Lower leg skin (tissue), 4 donors: ENCODE results near the gene ZNF679. TPM values are rescaled to one million over a fixed set of nuclear protein-coding genes. Genes with fewer than 3 reads are reported as not detected.
"Not testable (repeated sequence)": the region's sequence is repeated elsewhere in the genome, so short reads cannot be mapped to it uniquely, and the experiment has no call there.

Experiments
- DNase-seq, 2 donors: peaks; one replicate each; pipeline ENCODE4 v3.0.0-alpha.2; 2019; ENCODE audit warnings: low spot score in 2 of 2
- H3K4me3 ChIP-seq: fragments of 200-600 bp; sonication (generic); 2 replicates; pipeline ENCODE4 v1.5.1; 2017; ENCODE audit warnings: mild to moderate bottlenecking, low read depth; ENCODE audit not compliant: poor library complexity, severe bottlenecking
- CTCF ChIP-seq, 3 donors: fragments of 450-650 bp; IDR thresholded peaks; one replicate each; pipeline ENCODE4 v1.5.1; 2016; ENCODE audit warnings: antibody characterized with exemption in 3 of 3, mild to moderate bottlenecking in 3 of 3, moderate library complexity in 2 of 3
- POLR2A ChIP-seq, 2 donors: fragments of 450-650 bp; IDR thresholded peaks; one replicate each; pipeline ENCODE4 v1.6.1; 2016 to 2017; ENCODE audit warnings: antibody characterized with exemption in 2 of 2, mild to moderate bottlenecking in 1 of 2, moderate library complexity in 1 of 2
- WGBS, 2 donors: methylation state at CpG; one replicate each; pipeline ENCODE4 v1.1.5; 2018; 5-methylcytosine and 5-hydroxymethylcytosine counted together
- intact Hi-C: fragments of 100-400 bp; cut with DNase I; formaldehyde crosslinking; loops from one replicate; pipeline ENCODE4 v1.15.0; 2023; ENCODE audit warnings: low total_unique reads
- total RNA-seq, 4 donors: library from RNA; depleted of rRNA; stranded (reverse); fragments of >200 nt; gene quantifications; one replicate each; pipeline ENCODE4 v1.1.0, GENCODE V29; 2016

The ZNF679 gene
- total RNA-seq, 4 donors from 2014 or later, result not detected

DNA sequence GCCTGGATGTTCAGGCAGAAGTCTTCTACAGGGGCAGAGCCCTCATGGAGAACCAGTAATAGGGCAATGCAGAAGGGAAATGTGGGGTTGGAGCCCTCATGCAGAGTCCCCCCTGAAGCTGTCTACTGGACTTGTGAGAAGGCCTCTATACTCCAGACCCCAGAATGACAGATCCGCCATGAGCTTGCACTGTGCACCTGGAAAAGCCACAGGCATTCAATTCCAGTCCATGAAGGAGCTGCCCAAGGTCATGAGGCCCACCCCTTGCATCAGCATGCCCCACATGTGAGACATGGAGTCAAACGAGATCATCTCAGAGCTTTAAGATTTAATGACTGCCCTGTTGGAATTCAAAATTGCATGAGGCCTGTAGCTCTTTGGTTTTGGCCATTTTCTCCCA, 4.9 kb upstream of the ZNF679 start:
- no peak overlapping the region for H3K4me3 ChIP-seq
- no peak for TF ChIP-seq POLR2A (IDR thresholded peaks at IDR 0.05)
- TF ChIP-seq CTCF (IDR thresholded peaks at IDR 0.05), result no peak
- WGBS, 2 donors, result 44 to 48% methylated on average over 2 of the region's 2 CpGs
- intact Hi-C loops, result no loop called here
- DNase-seq, result no peak

- intact Hi-C loops, result no loop called here
- no peak for DNase-seq
- 75 to 88% methylated on average over 1 of the region's 1 CpG for WGBS, 2 donors
Observed at GRCh38 chr7:64266341-64266919, 38.2 kb downstream of the ZNF679 start.

GRCh38 chr7:64277630-64278029, 49.4 kb downstream of the ZNF679 start:
- 54 to 59% methylated on average over 2 of the region's 2 CpGs for WGBS, 2 donors
- TF ChIP-seq POLR2A (IDR thresholded peaks at IDR 0.05) (no peak), CTCF (IDR thresholded peaks at IDR 0.05) (no peak)
- intact Hi-C loops, result no loop called here
- H3K4me3 ChIP-seq, result no peak overlapping the region
- no peak for DNase-seq

More at GRCh38 chr7:64266341-64266919, 38.2 kb downstream of the ZNF679 start:
- TF ChIP-seq CTCF (IDR thresholded peaks at IDR 0.05) (no peak), POLR2A (IDR thresholded peaks at IDR 0.05) (no peak)
- H3K4me3 ChIP-seq, result no peak overlapping the region

- H3K4me3 ChIP-seq, result no peak overlapping the region
- no peak for DNase-seq
- WGBS, 2 donors, result 57 to 89% methylated on average over 1 of the region's 1 CpG
- intact Hi-C loops, result no loop called here
- TF ChIP-seq CTCF (IDR thresholded peaks at IDR 0.05) (no peak), POLR2A (IDR thresholded peaks at IDR 0.05) (no peak)
Observed at GRCh38 chr7:64294701-64295420, 66.6 kb downstream of the ZNF679 start.

- intact Hi-C loops, DNase-seq, H3K4me3 ChIP-seq: not testable (repeated sequence)
- 75 to 77% methylated on average over 1 of the region's 1 CpG for WGBS, 2 donors
Observed at GRCh38 chr7:64297418-64297817, 69.1 kb downstream of the ZNF679 start.

- no peak overlapping the region for H3K4me3 ChIP-seq
- intact Hi-C loops, result no loop called here
- no peak for DNase-seq
- TF ChIP-seq CTCF (IDR thresholded peaks at IDR 0.05) (no peak), POLR2A (IDR thresholded peaks at IDR 0.05) (no peak)
- WGBS, 2 donors, result 67 to 76% methylated on average over 9 of the region's 9 CpGs
Observed at GRCh38 chr7:64300641-64301405, 72.5 kb downstream of the ZNF679 start.
